ENCODE data around the gene ANKRD42. TPM values are rescaled to one million over a fixed set of nuclear protein-coding genes. Genes with fewer than 3 reads are reported as not detected.

ANKRD42 gene
- total and polyA plus RNA-seq, 9 of the 15 experiments (the other 6 are each of a cell fraction or from before 2014, with no cell fraction given): 2.8 to 9.1 (median 6.1) TPM

DNA sequence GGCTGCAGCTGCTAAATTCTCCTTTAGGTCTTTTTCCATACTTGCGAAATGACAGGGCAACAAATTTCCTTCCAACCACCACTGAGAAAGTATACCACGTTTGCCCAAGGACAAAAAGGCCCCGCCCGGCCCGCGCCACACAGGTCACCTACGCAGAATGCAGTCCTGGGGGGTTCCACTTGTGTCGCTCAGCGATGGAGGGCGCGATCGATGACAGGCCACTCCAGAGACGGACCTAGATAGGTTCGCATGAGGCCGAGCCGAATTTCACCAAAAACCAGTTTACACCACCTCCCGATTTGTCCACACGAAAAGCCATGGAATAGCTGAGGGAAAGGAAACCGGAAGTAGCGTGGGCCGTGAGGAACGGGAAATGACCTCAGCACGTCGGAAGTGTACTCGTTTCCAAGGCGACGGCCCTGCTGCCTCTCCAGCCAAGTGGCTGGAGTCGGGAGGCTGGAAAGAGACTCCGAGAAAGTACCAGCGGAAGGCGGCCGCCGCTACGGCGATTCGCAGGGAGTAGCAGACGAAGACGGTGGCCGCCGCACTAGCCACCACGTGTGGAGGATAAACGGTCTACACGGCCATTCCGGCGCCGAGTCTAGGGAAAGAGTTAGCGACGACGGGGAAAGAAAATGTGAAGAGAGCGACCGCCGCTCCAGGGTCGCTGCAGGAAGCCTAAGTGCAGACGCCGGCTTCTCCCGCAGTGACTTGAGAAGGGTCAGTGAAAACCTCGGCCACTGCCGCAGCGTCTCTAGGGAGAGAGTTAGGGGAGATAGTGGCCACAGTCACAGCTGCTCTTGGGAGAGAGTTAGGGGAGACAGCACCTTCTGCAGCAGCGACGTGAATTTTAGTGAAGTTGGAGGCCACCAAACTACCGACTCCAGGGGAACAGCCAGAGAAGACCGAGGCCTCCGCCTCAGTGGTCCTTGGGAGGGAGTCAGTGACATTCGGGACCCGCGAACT is at the start of gene ANKRD42 (continued):
- TF ChIP-seq, protein P1, sequence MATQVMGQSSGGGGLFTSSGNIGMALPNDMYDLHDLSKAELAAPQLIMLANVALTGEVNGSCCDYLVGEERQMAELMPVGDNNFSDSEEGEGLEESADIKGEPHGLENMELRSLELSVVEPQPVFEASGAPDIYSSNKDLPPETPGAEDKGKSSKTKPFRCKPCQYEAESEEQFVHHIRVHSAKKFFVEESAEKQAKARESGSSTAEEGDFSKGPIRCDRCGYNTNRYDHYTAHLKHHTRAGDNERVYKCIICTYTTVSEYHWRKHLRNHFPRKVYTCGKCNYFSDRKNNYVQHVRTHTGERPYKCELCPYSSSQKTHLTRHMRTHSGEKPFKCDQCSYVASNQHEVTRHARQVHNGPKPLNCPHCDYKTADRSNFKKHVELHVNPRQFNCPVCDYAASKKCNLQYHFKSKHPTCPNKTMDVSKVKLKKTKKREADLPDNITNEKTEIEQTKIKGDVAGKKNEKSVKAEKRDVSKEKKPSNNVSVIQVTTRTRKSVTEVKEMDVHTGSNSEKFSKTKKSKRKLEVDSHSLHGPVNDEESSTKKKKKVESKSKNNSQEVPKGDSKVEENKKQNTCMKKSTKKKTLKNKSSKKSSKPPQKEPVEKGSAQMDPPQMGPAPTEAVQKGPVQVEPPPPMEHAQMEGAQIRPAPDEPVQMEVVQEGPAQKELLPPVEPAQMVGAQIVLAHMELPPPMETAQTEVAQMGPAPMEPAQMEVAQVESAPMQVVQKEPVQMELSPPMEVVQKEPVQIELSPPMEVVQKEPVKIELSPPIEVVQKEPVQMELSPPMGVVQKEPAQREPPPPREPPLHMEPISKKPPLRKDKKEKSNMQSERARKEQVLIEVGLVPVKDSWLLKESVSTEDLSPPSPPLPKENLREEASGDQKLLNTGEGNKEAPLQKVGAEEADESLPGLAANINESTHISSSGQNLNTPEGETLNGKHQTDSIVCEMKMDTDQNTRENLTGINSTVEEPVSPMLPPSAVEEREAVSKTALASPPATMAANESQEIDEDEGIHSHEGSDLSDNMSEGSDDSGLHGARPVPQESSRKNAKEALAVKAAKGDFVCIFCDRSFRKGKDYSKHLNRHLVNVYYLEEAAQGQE (IDR thresholded peaks at IDR 0.05; ENCODE audit: borderline replicate concordance): peak; percentile 16; the same call in 1 of the 2 replicates
- TF ChIP-seq, protein P1 (CRISPR knock-in tag; IDR thresholded peaks at IDR 0.05; ENCODE audit: low read depth): 0 out of 2 replicates have a peak, but pooled peaks have one; percentile 41
- TF ChIP-seq, protein P2, sequence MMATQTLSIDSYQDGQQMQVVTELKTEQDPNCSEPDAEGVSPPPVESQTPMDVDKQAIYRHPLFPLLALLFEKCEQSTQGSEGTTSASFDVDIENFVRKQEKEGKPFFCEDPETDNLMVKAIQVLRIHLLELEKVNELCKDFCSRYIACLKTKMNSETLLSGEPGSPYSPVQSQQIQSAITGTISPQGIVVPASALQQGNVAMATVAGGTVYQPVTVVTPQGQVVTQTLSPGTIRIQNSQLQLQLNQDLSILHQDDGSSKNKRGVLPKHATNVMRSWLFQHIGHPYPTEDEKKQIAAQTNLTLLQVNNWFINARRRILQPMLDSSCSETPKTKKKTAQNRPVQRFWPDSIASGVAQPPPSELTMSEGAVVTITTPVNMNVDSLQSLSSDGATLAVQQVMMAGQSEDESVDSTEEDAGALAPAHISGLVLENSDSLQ (IDR thresholded peaks at IDR 0.05): peak; percentile 50
- TF ChIP-seq TCF7 (IDR thresholded peaks at IDR 0.05; ENCODE audit: borderline replicate concordance) (0 out of 2 replicates have a peak, but pooled peaks have one; percentile 21), POLR2AphosphoS2 (IDR thresholded peaks at IDR 0.05; ENCODE audit: low read length) (peak; percentile 47; the same call in 1 of the 2 replicates), ZNF431 (CRISPR knock-in tag; IDR thresholded peaks at IDR 0.05) (no peak; the same call in none of the 2 replicates), SOX6 (IDR thresholded peaks at IDR 0.05) (0 out of 2 replicates have a peak, but pooled peaks have one; percentile 9), EGR1 (conservative IDR thresholded peaks at IDR 0.05) (no peak; the same call in none of the 2 replicates), SIN3B (IDR thresholded peaks at IDR 0.05; ENCODE audit: low read depth) (peak; percentile 81), GABPA (tag; conservative IDR thresholded peaks at IDR 0.05; ENCODE audit: low read depth) (peak; percentile 97), POLR2G (IDR thresholded peaks at IDR 0.05; ENCODE audit: low read depth, low read length) (peak; percentile 67)
- TF ChIP-seq, protein P3, sequence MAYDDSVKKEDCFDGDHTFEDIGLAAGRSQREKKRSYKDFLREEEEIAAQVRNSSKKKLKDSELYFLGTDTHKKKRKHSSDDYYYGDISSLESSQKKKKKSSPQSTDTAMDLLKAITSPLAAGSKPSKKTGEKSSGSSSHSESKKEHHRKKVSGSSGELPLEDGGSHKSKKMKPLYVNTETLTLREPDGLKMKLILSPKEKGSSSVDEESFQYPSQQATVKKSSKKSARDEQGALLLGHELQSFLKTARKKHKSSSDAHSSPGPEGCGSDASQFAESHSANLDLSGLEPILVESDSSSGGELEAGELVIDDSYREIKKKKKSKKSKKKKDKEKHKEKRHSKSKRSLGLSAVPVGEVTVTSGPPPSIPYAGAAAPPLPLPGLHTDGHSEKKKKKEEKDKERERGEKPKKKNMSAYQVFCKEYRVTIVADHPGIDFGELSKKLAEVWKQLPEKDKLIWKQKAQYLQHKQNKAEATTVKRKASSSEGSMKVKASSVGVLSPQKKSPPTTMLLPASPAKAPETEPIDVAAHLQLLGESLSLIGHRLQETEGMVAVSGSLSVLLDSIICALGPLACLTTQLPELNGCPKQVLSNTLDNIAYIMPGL (CRISPR knock-in tag; IDR thresholded peaks at IDR 0.05): peak; percentile 20; the same call in 1 of the 2 replicates
